Uterus (tissue), 2 donors: ENCODE results near the gene CBX6.

Source experiments
- CTCF ChIP-seq, 4 experiments: fragments of 200-600 bp in 2 of 4; fragments of 450-650 bp in 2 of 4; sonication (generic) in 2 of 4; IDR thresholded peaks; one replicate each; pipeline ENCODE4 v1.5.1; 2016 to 2019; ENCODE audit warnings: antibody characterized with exemption in 4 of 4, mild to moderate bottlenecking in 2 of 4, moderate library complexity in 1 of 4
- POLR2A ChIP-seq, 2 donors: fragments of 450-650 bp; IDR thresholded peaks; one replicate each; pipeline ENCODE4 v1.6.1; 2016; ENCODE audit warnings: antibody characterized with exemption in 2 of 2, mild to moderate bottlenecking in 1 of 2, moderate library complexity in 1 of 2

GRCh38 chr22:38873469-38874411, 1.7 kb upstream of the CBX6 start:
- TF ChIP-seq CTCF (IDR thresholded peaks at IDR 0.05) (no peak), POLR2A (IDR thresholded peaks at IDR 0.05) (no peak)
